ENCODE data around the gene DNAJC15. TPM values are rescaled to one million over a fixed set of nuclear protein-coding genes. Genes with fewer than 3 reads are reported as not detected.

DNAJC15 gene
- total RNA-seq, 1 experiment from 2014 or later, result 12.5 TPM

GRCh38 chr13:43046259-43046658 is 22.9 kb downstream of the DNAJC15 start:
- no peak overlapping the region for H3K4me2 ChIP-seq (ENCODE audit: low read length)
- H3K27ac ChIP-seq (ENCODE audit: low read length), result 0 out of 2 replicates have a peak overlapping the region, but pooled peaks have one; percentile 65
- no peak for TF ChIP-seq EZH2 (IDR thresholded peaks at IDR 0.05; ENCODE audit: low read length, unreplicated experiment)
- TF ChIP-seq CTCF (conservative IDR thresholded peaks at IDR 0.05; ENCODE audit: low read depth, low read length), result no peak
- TF ChIP-seq EZH2phosphoT487 (IDR thresholded peaks at IDR 0.05; ENCODE audit: borderline replicate concordance, low read length), result no peak
- no peaks in the 10 kb centered on the region for H3K27me3 ChIP-seq (ENCODE audit: low read length)
- H3K4me1 ChIP-seq (ENCODE audit: insufficient read depth, low read length), result peaks cover 13% of the 10 kb centered on the region
- ChIA-PET POLR2A (ENCODE audit: unreplicated experiment) (no interaction called here), CTCF (no interaction called here)
- no peak overlapping the region for H2AFZ ChIP-seq (ENCODE audit: low read length)
- intact Hi-C loops (cut with micrococcal nuclease), result no loop called here
- H3K9me2 ChIP-seq (replicated peaks; ENCODE audit: low read length), result no peaks in the 10 kb centered on the region
- DNase-seq (no peak), ATAC-seq (no peak)
- no peaks in the 10 kb centered on the region for H3K79me2 ChIP-seq (ENCODE audit: low read length)
- no peaks in the 10 kb centered on the region for H4K20me1 ChIP-seq (ENCODE audit: low read length)
- H3K9ac ChIP-seq (ENCODE audit: low read length), result no peak overlapping the region
- H3K9me3 ChIP-seq (ENCODE audit: low read length), result no peaks in the 10 kb centered on the region
- H3K4me3 ChIP-seq (ENCODE audit: low read length), result no peak overlapping the region
- BruUV-seq (replicated peaks), result no TSS peak
- H3K36me3 ChIP-seq (ENCODE audit: low read depth, low read length), result no peaks in the 10 kb centered on the region
- no peaks in the 10 kb centered on the region for H3F3A ChIP-seq (ENCODE audit: low read length, unreplicated experiment)

- Histone ChIP-seq H3K27ac (ENCODE audit: low read length) (peak overlapping the region; percentile 18), H3K9me2 (replicated peaks; ENCODE audit: low read length) (no peaks in the 10 kb centered on the region), H3K9ac (ENCODE audit: low read length) (peak overlapping the region; percentile 30), H3K79me2 (ENCODE audit: low read length) (peaks cover 32% of the 10 kb centered on the region), H2AFZ (ENCODE audit: low read length) (peak overlapping the region; percentile 63), H4K20me1 (ENCODE audit: low read length) (no peaks in the 10 kb centered on the region), H3K27me3 (ENCODE audit: low read length) (no peaks in the 10 kb centered on the region), H3F3A (ENCODE audit: low read length, unreplicated experiment) (no peaks in the 10 kb centered on the region), H3K36me3 (ENCODE audit: low read depth, low read length) (no peaks in the 10 kb centered on the region), H3K4me3 (ENCODE audit: low read length) (peak overlapping the region; percentile 56), H3K4me1 (ENCODE audit: insufficient read depth, low read length) (peaks cover 22% of the 10 kb centered on the region), H3K4me2 (ENCODE audit: low read length) (peak overlapping the region; percentile 71), H3K9me3 (ENCODE audit: low read length) (no peaks in the 10 kb centered on the region)
- ChIA-PET POLR2A (ENCODE audit: unreplicated experiment) (interaction anchor here (0.6 kb wide), 2 partner anchors 572 to 1424 kb away, joined by 5 to 6 read pairs; no protein-coding TSS in a partner anchor), CTCF (interaction anchor here (1.0 kb wide), 1 partner anchor 58 kb away, joined by 4 read pairs; no protein-coding TSS in a partner anchor)
- TF ChIP-seq CTCF (conservative IDR thresholded peaks at IDR 0.05; ENCODE audit: low read depth, low read length), result no peak
- no peak for TF ChIP-seq EZH2phosphoT487 (IDR thresholded peaks at IDR 0.05; ENCODE audit: borderline replicate concordance, low read length)
- intact Hi-C loops (cut with micrococcal nuclease), result no loop called here
- TSS peak; percentile 56 for BruUV-seq (replicated peaks)
- peak; percentile 40 for DNase-seq
- 0 out of 2 replicates have a peak, but pooled peaks have one; percentile 6 for ATAC-seq
These were observed 31.7 kb downstream of the DNAJC15 start for GRCh38 chr13:43054803-43055802.
